Ascending aorta (tissue), 2 donors: ENCODE results near the gene CNN2. TPM values are rescaled to one million over a fixed set of nuclear protein-coding genes. Genes with fewer than 3 reads are reported as not detected.
A peak's percentile ranks its signal among the peaks of the same experiment; 100 is the strongest.

Experiments
- DNase-seq, 2 donors: peaks; one replicate each; pipeline ENCODE4 v3.0.0-alpha.2; 2019; ENCODE audit warnings: low spot score in 2 of 2
- H3K27ac ChIP-seq, 2 donors: fragments of 200-600 bp; sonication (generic); one replicate each; pipeline ENCODE4 v1.5.1; 2016 to 2017; ENCODE audit warnings: mild to moderate bottlenecking in 1 of 2
- H3K27me3 ChIP-seq: fragments of 200-600 bp; sonication (generic); one replicate; pipeline ENCODE4 v1.5.1; 2017
- H3K36me3 ChIP-seq, 2 donors: fragments of 200-600 bp; sonication (generic); one replicate each; pipeline ENCODE4 v1.5.1; 2016
- H3K4me1 ChIP-seq, 2 donors: fragments of 200-600 bp; sonication (generic); one replicate each; pipeline ENCODE4 v1.5.1; 2016 to 2017; ENCODE audit warnings: mild to moderate bottlenecking in 1 of 2
- H3K4me3 ChIP-seq, 2 donors: fragments of 200-600 bp; sonication (generic); one replicate each; pipeline ENCODE4 v1.5.1; 2016 to 2017; ENCODE audit warnings: mild to moderate bottlenecking in 1 of 2
- H3K9me3 ChIP-seq, 2 donors: fragments of 200-600 bp; sonication (generic); one replicate each; pipeline ENCODE4 v1.5.1; 2016
- intact Hi-C: fragments of 100-400 bp; cut with DNase I; formaldehyde crosslinking; loops from one replicate; pipeline ENCODE4 v1.15.1; 2023
- total RNA-seq: library from RNA; depleted of rRNA; stranded (reverse); fragments of >200 nt; gene quantifications from one replicate; pipeline ENCODE4 v1.1.0, GENCODE V29; 2016
- TF ChIP-seq, protein P1 (sequence below), 3 experiments: fragments of 200-600 bp in 2 of 3; fragments of 450-650 bp in 1 of 3; sonication (generic) in 2 of 3; IDR thresholded peaks; one replicate each; pipeline ENCODE4 v1.5.1; 2016 to 2019; ENCODE audit warnings: antibody characterized with exemption in 3 of 3, mild to moderate bottlenecking in 1 of 3, moderate library complexity in 1 of 3

CNN2 gene
- total RNA-seq, 1 donor from 2014 or later = 79.1 TPM

DNA sequence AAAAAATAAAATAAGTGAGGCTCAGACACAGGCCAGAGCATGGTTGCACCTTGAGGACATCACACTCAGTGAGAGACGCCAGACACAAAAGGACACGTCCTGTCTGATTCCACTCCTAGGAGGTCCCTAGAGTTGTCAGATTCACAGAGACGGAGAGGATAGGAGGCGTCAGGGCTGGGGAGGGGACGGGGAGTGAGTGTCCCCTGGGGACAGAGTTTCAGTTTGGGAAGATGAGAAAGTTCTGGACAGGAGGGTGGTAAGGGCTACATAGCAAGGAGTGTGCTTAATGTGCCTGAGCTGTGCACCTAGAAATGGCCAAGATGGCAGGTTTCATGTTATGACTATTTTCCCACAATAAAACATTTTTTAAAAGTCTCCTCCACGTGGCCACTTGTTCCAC is 28.3 kb upstream of the CNN2 start:
- H3K4me3 ChIP-seq = no peak overlapping the region
- H3K9me3 ChIP-seq = no peaks in the 10 kb centered on the region
- H3K4me1 ChIP-seq = peaks cover 0 to 14% of the 10 kb centered on the region in 2 donors
- H3K27ac ChIP-seq = no peak overlapping the region
- TF ChIP-seq, protein P1, sequence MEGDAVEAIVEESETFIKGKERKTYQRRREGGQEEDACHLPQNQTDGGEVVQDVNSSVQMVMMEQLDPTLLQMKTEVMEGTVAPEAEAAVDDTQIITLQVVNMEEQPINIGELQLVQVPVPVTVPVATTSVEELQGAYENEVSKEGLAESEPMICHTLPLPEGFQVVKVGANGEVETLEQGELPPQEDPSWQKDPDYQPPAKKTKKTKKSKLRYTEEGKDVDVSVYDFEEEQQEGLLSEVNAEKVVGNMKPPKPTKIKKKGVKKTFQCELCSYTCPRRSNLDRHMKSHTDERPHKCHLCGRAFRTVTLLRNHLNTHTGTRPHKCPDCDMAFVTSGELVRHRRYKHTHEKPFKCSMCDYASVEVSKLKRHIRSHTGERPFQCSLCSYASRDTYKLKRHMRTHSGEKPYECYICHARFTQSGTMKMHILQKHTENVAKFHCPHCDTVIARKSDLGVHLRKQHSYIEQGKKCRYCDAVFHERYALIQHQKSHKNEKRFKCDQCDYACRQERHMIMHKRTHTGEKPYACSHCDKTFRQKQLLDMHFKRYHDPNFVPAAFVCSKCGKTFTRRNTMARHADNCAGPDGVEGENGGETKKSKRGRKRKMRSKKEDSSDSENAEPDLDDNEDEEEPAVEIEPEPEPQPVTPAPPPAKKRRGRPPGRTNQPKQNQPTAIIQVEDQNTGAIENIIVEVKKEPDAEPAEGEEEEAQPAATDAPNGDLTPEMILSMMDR (IDR thresholded peaks at IDR 0.05) = no peak
- H3K27me3 ChIP-seq = peaks cover 11% of the 10 kb centered on the region
- no peak for DNase-seq
- peaks cover 0 to 19% of the 10 kb centered on the region in 2 donors for H3K36me3 ChIP-seq
- intact Hi-C loops = no loop called here

DNA sequence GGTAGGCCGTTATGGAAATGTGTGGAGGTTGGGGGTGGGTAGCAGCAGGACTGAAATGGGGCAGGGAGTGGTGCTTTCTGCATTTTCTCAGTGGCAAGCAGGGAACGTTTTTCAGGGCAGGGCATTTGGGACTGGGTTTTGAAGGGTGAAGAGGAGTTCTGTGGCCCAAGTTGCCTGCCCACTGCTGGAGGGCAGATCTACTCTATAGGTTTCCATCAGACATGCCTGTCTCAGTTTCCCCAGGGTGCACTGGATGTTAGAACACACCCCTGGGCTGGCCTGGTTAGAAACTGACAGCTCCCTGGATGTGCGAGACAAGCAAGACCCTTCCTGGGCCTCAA is 27.1 kb upstream of the CNN2 start:
- H3K27ac ChIP-seq = no peak overlapping the region
- H3K36me3 ChIP-seq = peaks cover 0 to 7% of the 10 kb centered on the region in 2 donors
- TF ChIP-seq, protein P1 (IDR thresholded peaks at IDR 0.05) = no peak
- no peak overlapping the region for H3K4me3 ChIP-seq
- intact Hi-C loops = no loop called here
- H3K4me1 ChIP-seq = peaks cover 0 to 14% of the 10 kb centered on the region in 2 donors
- no peaks in the 10 kb centered on the region for H3K9me3 ChIP-seq
- no peak for DNase-seq
- peaks cover 11% of the 10 kb centered on the region for H3K27me3 ChIP-seq

DNA sequence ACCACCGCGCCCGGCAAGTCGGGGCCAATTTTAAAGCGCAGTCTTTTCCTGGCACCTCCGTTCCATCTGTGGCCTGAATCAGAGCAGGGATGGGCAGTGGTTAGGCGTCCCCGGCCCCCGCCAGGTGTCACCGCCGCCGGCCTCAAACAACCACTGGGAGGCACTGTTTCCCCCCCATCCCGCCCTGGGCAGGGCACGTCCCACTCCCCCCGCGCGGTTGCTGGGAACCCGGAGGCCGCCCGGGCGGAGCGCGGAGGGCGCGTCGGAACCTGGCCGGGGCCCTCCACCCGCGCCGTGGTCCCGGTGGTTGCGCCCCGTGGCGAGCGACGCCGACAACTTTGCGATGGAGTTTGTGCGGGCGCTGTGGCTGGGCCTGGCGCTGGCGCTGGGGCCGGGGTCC is 26.3 kb upstream of the CNN2 start, which contains the start of gene GRIN3B:
Gene GRIN3B (plus strand): TSS at position 325 of the 400 bp plus-strand sequence. CDS start 19 bp downstream, at position 344.
- H3K27ac ChIP-seq = no peak within 1 kb of the TSS
- no peaks in the 10 kb centered on the region for H3K36me3 ChIP-seq
- intact Hi-C loops = no loop called here
- no peaks in the 10 kb centered on the region for H3K9me3 ChIP-seq
- peak within 1 kb of the TSS in 1 of 2 donors; percentile 21 for H3K4me3 ChIP-seq
- H3K4me1 ChIP-seq = peaks cover 0 to 14% of the 10 kb centered on the region in 2 donors
- TF ChIP-seq, protein P1 (IDR thresholded peaks at IDR 0.05) = peak; percentile 26 to 47 (median 45)
- DNase-seq = no peak
- peaks cover 11% of the 10 kb centered on the region for H3K27me3 ChIP-seq

DNA sequence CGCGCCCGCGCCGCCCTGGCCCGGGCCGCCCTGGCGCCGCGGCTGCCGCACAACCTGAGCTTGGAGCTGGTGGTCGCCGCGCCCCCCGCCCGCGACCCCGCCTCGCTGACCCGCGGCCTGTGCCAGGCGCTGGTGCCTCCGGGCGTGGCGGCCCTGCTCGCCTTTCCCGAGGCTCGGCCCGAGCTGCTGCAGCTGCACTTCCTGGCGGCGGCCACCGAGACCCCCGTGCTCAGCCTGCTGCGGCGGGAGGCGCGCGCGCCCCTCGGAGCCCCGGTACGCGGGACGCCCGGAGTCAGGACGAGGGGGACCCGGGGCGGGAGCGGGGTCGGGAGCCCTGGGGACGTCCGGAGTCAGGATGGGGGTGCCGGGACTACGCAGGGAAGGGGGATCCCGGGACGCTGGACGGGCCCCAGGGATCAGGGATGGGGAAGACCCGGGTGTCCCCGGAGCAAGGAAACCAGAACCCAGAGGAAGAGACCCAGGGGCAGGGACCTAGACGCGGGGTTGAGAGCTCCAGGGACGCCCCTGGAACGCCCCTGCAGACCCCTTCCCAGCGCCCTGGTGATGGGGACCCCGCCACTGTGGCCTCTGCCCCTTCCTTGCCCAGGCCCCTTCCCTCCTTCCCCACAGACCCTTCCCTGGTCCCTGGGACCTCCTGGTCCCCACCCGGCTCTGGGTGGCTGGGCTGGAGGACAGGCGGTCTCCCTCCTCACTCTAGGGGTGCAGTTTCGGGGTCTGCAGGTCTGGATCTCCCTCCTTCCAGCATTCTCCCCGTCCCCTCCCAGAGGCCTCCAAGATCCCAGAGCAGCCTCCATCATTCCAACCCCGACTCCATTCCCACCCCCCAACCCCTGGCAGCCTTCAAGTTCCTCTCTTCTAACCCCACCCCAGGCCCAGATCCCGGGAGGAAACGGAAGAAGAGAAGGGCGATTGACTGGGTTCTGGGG is 25.5 kb upstream of the CNN2 start:
- intact Hi-C loops = no loop called here
- Histone ChIP-seq H3K4me3 (peak overlapping the region in 1 of 2 donors; percentile 21), H3K9me3 (no peaks in the 10 kb centered on the region), H3K27ac (no peak overlapping the region), H3K4me1 (peaks cover 0 to 14% of the 10 kb centered on the region in 2 donors), H3K27me3 (peaks cover 5% of the 10 kb centered on the region), H3K36me3 (no peaks in the 10 kb centered on the region)
- DNase-seq = no peak
- TF ChIP-seq, protein P1 (IDR thresholded peaks at IDR 0.05) = no peak

DNA sequence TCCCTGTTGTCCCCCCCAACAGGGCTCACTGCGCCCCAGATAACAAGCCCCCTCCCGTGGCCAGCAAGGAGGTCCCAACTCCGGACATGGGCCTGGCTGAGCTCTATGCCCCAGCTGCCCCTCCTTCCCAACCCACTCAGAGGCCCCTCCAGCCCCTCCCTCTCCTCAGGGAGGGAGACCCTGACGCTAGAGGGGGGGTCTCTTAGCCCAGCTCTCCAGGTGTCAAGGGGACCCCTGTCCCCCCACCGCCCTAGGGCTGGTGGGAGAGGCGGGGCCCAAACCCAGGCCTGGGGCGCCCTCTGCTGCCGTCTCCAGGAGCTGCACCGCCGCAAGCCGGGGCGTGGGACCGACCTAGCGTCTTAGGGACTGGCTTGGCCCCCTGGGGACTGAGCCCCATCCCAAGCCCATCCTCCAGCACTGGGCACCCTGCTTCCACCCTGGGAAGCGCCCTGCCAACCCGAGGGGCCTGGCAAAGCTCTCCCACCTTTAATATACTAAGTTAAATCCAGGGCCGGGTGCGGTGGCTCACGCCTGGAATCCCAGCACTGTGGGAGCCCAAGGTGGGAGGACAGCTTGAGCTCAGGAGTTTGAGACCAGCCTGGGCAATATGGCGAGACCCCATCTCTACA is 24.8 kb upstream of the CNN2 start:
- TF ChIP-seq, protein P1 (IDR thresholded peaks at IDR 0.05) = peak; percentile 86 to 97 (median 95)
- Histone ChIP-seq H3K27ac (no peak overlapping the region), H3K27me3 (no peaks in the 10 kb centered on the region), H3K36me3 (no peaks in the 10 kb centered on the region), H3K4me1 (peaks cover 0 to 10% of the 10 kb centered on the region in 2 donors), H3K9me3 (no peaks in the 10 kb centered on the region), H3K4me3 (no peak overlapping the region)
- DNase-seq = no peak
- intact Hi-C loops = no loop called here
